ENCODE results near the gene OARD1.

Gene OARD1

DNA sequence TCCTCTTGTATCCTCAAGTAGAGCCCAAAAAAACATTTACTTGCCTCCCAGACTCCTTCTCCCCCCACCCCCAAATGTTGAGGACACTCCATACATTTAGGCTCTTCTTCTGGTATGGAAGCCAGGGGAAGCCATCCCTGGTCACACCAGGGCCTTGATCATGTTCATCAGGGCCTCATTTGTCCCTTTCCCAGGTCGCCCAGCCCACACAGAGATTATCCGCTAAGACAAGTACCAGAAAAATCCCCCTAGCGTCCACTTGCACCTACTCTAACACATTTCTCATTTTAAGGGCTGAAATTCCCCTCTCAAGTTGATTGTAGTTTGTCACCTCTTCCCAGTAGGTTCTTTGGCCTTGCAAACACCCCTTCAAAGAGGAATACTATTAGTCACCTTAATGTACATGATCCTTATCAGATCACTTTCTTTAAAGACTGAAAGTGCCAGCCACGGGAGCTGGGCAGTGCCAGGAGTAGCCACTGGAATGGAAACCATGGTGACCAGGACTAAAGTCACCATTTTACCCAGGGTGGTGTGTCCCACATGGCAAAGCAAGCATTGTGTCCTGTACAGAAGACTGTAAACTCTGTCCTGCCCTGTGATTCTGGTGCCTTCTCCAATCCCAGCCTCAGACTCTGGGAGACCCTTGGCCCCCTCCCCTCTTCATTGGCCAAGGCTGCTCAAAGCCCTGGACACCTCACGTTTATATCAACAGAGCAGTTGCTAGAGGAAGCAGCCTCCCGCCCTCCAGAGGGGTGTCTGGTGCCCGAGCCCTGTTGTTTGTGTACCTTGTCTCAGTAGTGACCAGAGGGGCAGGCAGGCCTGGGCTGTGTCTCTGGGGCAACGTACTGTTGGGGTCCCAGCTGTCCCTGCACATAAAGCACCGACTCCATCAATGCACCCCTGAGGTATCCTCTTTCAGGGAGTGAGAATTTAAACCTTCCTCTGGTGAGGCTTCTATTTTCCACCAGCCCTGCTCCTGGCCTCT is 24.1 kb downstream of the OARD1 start:
- no peak for DNase-seq (ENCODE audit: low spot score)

DNA sequence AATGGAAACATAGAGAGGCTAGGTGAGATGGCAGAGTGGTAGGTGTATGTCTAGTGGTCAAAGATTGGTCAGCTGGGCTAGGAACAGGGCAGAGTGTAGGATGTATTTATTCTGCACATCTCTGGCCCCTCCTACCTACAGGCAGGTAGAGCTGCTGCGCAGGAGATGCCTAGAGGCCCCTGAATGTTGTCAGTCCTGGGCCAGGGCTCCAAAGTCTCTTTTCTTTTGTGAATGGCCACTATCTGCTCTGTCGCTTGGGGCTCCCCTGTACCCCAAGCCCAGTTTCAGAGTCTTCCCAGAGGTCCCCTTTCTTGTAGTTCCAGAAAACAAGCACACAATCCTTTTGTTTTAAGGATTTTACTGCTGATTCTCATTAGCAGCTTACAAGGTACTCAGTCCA is 24.9 kb downstream of the OARD1 start:
- DNase-seq (ENCODE audit: low spot score), result no peak

DNA sequence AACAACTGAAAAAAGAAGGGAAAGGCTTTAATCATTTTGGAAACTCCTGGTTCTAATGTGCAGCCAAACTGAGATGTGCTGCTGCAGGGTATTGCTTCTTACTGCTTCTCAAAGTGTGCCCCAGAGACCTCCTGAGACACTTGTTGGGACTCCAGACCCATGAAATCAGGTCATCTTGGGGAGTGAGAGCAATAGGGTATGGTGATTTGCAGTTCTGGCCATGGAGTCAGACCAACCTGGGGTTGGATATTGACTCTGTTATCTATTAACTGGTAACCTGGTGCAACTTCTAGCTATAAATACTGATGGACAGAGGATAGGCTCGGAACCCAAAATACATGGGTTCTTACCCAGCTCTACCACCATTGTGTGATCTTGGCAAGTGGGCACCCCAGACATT is 26.1 kb downstream of the OARD1 start:
- no peak for DNase-seq (ENCODE audit: low spot score)

DNA sequence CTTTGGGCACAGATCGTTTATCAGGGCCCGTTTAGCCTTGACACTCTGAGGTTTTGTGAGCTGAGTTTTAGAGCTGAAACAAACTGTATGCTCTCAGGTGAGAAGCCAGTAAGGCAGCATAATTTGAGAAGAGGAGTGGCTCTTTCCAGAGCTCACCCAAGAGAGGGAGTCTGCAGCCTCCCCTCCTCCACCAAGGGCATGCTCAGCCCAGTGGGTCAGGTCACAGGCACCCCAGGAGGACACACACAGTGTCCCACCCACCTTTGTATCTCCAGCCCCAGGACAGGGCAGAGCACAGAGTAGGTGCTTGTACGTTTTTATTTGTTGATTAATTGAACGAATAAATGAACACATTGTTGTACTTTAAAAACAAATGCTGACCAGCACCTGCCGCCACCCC is 26.5 kb downstream of the OARD1 start:
- no peak for DNase-seq (ENCODE audit: low spot score)

DNA sequence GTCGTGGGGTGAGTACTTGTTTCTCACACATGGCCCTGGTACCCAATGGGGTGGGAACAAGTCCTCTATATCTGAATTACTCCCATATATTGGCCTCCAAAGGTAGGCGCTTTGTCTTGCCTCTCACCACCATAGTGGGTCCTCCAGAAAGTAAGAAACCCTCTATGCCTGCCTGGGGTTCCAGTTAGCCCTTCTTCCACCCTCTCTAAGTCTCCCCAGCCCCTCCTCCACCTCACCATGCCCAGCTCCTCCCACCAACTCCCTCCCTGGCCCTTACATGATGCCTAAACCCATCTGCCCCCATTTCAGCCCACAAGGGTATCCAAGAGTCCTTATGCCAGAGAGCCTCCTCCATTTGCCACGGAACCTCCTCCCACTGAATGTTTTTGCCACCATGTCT is 29.0 kb downstream of the OARD1 start:
- DNase-seq (ENCODE audit: low spot score), result no peak

DNA sequence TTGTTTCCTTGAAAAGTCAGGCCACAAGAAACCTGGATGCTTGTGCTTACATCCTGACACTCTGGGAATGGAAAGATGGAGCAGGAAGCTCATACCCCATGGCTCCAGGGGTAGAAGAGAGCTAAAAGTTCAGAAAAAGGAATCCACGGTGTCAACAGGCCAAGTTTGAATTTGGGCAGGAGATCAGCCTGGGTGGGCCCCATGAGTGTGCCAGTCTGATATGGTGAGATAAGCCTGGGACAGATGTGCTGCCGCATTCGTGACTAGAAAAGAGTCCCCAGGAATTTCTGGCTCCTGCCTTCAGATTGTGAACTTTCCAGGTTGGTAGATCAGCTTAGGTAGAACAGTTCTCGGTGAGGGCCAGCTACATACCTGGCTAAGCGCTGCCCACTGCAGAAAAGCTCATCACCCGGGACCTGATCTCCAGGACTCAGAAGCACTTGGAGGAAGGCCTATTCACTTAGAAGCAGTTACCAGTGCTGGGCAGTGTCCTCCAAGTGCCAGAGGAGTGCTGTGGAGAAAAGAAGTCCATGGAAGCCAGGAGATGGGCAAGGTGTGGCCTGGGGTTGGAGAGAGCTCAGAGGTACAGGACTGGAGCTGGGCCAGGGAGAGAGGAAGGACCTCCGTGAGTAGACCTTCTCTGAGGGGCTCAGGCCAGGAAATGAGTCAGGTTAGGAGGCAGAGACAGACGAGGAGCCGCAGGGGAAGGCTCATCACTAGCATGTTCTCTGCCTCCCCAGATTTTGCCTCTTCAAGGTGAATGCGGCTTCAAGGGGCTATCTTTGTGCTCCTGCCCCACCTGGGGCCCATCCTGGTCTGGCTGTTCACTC is 29.7 kb downstream of the OARD1 start, which contains the start of gene TSPO2:
TSPO2 (plus strand) TSS at position 242 of the 830 bp plus-strand sequence; CDS start at position 761, 519 bp downstream.
- no peak for DNase-seq (ENCODE audit: low spot score)

DNA sequence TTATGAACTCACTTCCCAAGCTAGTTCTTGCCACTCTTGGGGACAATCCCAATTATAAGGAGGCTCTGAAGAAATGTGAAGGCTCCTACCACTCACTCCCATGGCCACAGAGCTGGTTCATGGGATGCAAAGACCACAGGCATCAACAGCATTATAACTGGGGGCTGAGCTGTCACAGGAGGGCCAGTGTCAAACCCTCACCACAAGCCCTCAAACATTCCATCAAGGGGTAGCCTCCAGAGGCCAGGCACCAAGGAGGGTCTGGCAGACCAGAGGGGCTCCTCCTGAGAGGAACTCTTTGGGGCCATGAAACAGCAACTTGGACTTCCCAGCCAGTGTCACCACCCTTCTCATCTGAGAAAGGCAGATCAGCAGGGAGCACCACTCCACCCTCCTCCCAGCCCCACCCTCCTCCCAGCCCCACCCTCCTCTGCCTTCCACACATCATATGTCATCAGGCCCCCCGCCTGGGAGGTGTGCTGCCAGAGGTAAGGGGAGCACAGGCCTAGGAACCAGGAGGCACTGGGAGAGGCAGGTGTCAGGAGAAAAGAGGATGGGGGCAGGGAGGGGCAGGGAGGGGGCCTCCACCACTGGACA is 31.1 kb downstream of the OARD1 start:
- no peak for DNase-seq (ENCODE audit: low spot score)

DNA sequence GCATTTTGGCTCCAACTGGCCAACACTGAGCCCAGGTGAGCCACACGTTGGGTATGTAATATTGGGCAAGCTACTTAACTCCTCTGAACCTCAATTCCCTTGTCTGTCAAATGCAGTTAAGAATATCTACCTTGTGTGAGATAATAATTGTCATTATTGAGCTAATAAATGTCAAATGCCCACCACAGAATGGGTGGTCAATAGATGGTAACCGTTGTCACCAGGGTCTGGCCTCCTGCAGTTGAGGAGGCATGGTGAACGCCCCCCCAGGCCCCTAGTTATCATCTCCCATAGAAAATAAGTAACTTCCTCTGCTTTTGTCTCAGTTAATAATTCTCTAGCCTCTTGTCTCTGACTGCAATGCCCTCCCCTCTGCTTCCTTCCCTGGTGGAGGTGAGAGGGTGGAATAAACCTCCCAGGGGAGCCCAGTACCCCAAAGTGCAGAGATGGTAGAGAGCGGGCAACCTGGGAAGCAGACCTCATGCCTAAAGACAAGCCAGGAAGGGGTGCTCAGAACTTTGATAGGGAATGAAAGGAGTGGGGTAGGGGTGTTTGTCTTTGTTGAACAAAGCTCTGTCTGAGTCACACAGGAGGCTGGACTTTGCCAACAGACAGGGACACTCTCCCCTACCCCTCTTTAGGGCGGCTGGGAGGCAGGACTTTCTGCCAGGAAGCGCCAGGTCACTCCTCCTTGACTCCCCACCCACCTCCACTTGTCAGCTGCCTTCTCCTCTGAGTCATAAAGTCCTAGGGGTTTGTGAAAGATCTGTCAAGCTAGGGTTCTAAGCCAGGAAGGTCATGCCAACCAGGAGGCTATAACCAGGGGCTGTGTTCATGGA is 31.8 kb downstream of the OARD1 start:
- no peak for DNase-seq (ENCODE audit: low spot score)

DNA sequence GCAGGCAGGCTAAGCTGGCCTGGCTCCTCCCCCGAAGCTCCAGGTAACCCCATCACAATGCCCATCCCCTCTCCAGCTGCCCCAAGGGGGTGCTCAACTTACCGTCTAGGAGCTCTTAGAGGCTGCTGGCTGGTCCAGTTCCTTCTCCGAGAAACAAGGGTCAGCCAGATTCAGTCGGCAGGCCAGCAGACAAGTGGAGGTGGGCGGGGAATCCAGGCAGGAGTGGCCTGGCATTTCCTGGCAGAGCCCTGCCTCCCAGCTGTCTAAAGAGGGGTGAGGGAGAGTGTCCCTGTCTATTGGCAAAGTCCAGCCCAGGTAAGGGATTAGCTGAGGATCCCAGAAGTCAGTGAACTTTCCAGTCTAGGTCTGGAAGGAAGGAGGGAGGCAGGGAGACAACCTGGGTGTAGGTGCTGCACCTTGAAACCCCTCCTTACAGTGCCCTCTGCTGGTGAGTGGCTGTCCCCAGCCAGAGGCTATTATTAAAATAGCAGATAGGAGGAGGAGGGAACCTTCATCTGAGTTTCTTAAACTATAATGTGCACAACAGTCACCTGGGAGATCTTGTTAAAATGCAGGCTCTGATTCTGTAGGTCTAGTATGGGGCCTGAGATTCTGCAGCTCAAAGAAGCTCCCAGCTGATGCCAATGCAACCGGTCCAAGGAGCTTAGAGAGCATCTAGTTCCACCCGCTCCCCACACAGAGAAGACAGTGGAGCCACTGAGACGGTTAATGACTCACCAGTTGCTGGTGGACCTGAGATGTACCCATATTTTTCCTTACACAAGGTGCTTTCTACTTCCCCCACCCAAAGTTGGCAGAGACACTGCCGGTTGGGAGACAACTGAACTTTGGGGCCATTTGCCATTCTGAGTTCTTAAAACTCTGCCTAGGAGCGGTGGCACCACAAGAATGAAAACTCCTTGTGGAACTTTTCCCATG is 32.8 kb downstream of the OARD1 start, which contains the start of gene UNC5CL:
UNC5CL (minus strand) TSS at position 162 of the 939 bp plus-strand sequence. CDS start 4,147 bp downstream, outside the sequence.
- DNase-seq (ENCODE audit: low spot score), result peak; percentile 50

DNA sequence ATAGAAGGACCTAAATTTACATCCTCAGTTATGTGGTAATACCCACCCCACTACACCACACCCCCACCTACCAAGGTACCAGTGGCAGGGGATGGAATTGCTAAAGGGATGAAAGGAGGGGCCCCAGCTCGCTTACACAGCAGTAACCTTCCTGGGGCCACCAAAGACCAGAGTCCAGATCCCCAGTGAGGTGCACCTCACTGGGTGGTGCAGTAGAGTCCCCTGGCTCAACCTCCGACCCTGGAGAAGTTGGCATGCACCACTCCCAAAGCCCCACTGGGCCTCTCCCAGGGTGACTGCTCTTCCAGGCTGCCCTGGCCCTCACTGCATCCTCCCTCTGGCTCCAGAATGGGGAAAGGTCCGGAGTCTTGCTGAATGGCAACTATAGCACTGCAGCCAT is 34.0 kb downstream of the OARD1 start:
- DNase-seq (ENCODE audit: low spot score), result no peak

DNA sequence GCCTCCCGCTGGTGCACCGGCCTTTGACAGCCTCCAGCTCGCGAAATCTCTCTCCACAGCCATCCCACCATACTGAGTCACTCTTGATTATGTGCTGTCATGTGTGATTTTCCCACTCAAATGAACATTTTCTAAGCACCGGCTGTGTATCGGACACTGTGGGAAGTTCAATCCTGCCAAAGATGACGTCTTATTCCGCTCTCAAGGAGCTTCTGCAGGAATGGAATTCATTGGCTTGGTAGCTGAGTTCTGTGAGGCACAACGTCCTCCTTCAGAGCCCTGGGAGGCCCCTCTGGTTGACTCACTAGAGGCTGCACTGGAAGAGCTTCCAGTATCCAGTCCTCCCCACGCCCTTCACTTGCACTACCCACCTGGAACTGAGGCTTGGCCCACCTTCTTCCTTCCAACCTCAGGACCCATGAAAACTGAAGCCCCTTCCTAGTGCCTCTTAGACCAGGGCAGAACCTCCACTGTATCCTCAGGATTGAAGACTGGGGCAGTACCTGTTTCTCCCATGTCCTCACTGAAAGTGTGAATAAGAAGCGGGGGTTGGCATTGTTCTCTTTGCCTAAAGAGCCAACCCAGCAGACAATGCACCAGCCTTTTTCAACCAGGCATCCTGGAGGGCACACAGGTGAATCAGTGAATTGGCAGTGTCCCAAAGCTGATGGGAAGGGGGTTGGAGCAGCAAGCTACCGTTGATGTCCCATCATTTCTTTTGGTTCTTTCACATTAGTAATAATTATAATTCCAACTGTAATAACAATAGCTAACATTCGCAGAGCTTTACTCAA is 34.9 kb downstream of the OARD1 start:
- no peak for DNase-seq (ENCODE audit: low spot score)

DNA sequence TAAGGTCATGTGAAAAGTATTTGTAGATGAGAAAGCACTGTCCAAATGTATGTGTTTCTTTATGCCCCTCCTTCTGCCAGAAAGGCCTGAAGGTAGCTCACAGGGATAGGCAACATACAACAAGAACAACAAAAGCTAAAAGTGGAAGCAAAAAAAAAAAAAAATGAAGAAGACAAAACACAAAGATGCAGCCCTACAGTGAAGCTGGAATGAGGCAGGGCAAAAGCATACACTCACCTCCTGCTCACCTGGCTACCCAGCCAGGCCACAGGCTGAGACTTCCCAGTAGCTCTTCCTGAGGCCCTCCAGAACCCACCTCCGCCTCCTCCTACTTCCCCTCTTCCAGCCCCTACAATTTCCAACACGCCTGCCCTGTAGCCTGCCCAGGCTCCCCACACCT is 35.6 kb downstream of the OARD1 start:
- DNase-seq (ENCODE audit: low spot score), result no peak

DNA sequence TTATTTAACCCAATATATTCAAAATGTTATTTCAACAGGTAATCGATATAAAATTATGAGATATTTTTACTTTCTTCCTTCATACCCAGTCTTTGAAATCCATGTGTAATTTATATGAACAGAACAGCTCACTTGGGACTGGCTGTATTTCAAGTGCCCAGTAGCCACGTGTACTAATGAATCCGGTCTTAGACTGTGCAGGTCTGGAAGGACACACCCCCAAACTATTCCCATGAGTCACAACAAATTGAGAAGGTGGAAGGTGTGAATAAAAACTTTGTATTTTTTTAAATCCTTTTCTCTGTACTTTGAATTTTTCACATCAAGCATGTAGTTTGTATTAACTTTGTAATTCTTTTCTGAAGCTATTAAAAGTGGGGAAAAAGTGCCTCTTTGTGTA is 36.0 kb downstream of the OARD1 start:
- DNase-seq (ENCODE audit: low spot score), result no peak

DNA sequence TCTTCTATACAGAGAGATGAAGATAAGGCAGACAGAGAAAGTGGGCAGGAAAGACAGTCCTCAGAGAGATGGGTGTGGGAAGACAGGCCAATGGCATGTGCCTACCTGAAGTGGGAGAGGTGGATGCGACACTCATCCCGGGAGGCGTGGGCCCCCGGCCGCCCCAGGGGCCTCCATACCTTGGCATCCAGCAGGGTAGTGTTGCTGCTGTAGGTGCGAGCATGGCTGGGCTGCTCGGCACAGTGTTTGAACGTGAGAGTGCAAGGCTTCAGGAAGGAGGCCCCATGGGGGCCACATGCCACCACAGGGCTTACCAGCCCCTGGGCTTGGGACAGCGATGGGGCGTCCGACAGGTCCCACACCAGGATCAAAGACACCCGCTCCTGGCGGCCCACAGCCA is 38.4 kb downstream of the OARD1 start:
- DNase-seq (ENCODE audit: low spot score), result no peak

DNA sequence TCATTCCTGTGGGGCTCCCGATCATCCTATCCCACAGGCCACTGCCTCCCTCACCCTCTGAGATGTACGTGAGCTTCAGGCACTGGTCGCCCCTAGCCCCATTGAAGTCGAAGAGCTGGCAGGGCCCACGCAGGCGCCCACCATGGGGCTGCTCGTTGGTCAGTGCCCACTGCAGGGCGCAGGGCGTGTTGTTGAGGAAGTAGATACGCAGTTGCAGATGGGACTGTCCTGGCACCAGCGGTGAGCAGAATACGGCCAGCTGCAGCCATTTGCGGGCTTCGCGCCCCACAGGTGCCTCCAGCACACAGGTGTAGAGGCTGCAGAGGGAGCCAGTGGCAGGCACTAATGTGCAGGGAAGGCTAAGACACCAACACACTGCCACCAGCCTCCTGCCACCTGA is 39.3 kb downstream of the OARD1 start:
- no peak for DNase-seq (ENCODE audit: low spot score)

DNA sequence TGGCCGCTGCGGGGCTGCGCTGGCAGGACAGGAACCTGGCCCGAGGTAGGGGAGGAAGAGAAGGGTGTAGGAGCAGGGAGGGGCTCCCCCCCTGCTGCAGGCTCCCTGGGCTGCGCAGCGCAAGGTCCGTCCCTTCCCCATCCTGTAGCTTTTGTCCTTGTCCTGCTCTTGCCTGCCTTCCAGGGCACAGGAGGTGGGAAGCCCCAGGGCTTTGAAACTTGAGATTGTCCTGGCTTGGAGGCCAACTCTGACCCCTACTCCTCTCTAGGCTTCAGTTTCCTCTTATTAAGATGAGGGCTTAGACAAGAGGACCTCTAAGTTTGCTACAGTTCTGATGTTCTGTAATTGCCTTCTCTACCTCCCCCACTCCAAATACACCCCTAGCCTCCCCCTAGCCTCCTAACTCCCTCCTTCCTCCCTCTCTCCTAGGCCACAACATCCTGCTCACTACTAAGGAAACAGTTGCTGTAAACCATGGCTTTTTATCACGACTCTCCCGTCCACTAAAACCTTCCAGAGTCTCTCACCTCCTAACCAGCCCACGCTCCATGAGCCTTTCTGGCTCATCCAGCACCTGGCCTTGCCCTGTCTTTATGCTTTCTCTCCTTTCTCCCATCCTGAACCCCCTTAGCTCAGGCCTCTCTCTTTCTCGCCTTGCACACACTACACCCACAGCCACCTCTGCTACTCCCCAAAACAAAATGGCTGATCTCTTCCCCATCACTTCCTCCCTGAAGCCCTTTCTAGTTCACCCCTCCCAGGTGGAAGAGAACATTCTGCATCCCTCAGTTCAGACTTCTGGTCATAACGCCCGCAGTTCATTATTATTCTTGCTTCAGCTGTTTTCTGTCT is 43.4 kb downstream of the OARD1 start:
- no peak for DNase-seq (ENCODE audit: low spot score)

DNA sequence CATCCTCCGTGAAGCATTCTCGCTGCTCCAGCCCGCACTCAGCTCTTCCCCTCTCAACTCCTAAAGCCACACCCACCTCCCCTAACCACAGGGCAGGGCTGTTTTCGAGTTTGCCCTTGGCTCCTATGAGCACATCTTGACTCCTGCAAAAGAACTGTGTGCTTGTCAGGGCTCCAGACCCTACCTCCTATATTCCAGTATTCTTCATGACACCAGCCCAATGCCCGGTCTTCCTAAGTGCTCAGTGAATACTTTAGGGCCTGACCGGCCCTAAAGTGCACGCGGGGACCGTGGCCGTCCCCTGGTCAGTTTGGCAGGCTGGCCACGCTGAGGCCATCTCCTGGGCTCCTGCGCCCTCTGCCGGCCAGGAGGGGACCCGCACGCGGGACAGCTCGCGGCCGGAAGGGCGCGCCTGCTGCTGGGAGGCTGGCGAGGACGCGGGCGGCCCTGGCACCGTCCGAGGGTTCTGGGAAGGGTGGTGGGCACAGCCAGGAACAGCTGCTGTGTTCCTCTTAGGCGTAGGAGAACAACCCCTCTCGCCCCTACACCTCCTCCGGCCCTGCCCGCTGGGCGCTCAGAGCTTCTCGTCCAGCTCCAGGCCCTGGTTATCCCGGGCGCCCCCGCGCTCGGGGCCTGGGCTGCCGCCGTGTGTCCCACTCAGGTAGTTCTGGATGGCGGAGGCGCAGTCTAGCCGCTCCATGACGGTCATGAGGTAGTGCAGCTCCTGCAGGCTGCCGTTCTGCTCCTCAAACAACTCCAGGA is 44.2 kb downstream of the OARD1 start:
- peak; percentile 84 for DNase-seq (ENCODE audit: low spot score)

DNA sequence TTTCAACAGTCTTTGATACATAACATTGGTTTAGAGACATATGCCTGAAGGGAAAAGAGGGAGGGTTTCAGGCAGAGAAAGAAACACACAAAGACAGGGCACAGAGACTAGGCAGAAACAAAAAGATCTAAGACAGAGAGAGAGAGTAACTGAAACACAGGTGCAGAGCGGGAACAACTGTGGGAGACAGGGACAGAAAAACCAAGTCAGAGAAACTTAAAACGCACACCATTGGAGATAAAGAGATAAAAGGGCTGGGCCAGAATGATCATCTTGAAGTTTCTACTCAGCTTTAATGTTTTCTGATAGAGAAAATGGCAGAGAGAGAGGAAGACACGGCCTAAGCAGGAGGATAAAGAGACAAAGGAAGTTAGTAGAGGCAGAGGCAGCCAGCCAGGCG is 44.9 kb downstream of the OARD1 start:
- no peak for DNase-seq (ENCODE audit: low spot score)
